Measurements from ENCODE around the gene INHBE.
"Not testable (repeated sequence)": the region's sequence is repeated elsewhere in the genome, so short reads cannot be mapped to it uniquely, and the experiment has no call there.

Gene INHBE

GRCh38 chr12:57435293-57435692, 19.8 kb upstream of the INHBE start:
- Histone ChIP-seq H3K27ac (ENCODE audit: low read length, poor library complexity, severe bottlenecking) (no peak overlapping the region), H3K14ac (ENCODE audit: low read length in 2 of 2) (no peak overlapping the region), H2BK12ac (ENCODE audit: low read length in 2 of 2) (no peak overlapping the region), H3K4me1 (ENCODE audit: control insufficient read depth, insufficient read depth, low read depth, low read length) (no peaks in the 10 kb centered on the region), H3K4ac (ENCODE audit: low read depth in 1 of 2, low read length in 2 of 2) (no peak overlapping the region), H3K18ac (ENCODE audit: low read depth in 1 of 2, low read length in 2 of 2) (no peak overlapping the region), H3K4me3 (ENCODE audit: insufficient read depth in 1 of 2, low read depth in 1 of 2, low read length in 2 of 2) (no peak overlapping the region), H2AK5ac (ENCODE audit: low read length, severe bottlenecking) (no peak overlapping the region), H2BK5ac (ENCODE audit: low read depth, low read length, poor library complexity, severe bottlenecking) (no peak overlapping the region), H3K27me3 (ENCODE audit: control insufficient read depth in 1 of 2, insufficient read depth in 1 of 2, low read length in 2 of 2) (no peaks in the 10 kb centered on the region), H3K9me3 (ENCODE audit: control insufficient read depth, low read length) (no peaks in the 10 kb centered on the region), H3K4me2 (ENCODE audit: low read length, poor library complexity, severe bottlenecking) (no peak overlapping the region), H4K8ac (ENCODE audit: low read length) (no peak overlapping the region), H3K36me3 (ENCODE audit: control insufficient read depth in 1 of 2, insufficient read depth in 2 of 2, low read depth in 1 of 2, low read length in 2 of 2) (no peaks in the 10 kb centered on the region), H3K79me1 (replicated peaks; ENCODE audit: low read length, poor library complexity, severe bottlenecking) (no peaks in the 10 kb centered on the region), H3K23ac (ENCODE audit: low read length in 2 of 2) (no peak overlapping the region), H2BK15ac (ENCODE audit: low read depth, poor library complexity, severe bottlenecking) (no peak overlapping the region), H4K91ac (ENCODE audit: low read length) (no peak overlapping the region), H2AFZ (ENCODE audit: low read depth, low read length) (no peak overlapping the region), H3K9ac (ENCODE audit: low read length) (no peak overlapping the region), H2BK120ac (ENCODE audit: low read depth, low read length) (no peak overlapping the region)
- WGBS: 84% methylated on average over 4 of the region's 4 CpGs
- no peak for DNase-seq

GRCh38 chr12:57438400-57438799, 16.7 kb upstream of the INHBE start:
- H2AK5ac ChIP-seq (ENCODE audit: low read length, severe bottlenecking): no peak overlapping the region
- H3K14ac ChIP-seq (ENCODE audit: low read length in 2 of 2): no peak overlapping the region
- H4K8ac ChIP-seq (ENCODE audit: low read length): no peak overlapping the region
- no peaks in the 10 kb centered on the region for H3K9me3 ChIP-seq (ENCODE audit: control insufficient read depth, low read length)
- no peak overlapping the region for H3K4ac ChIP-seq (ENCODE audit: low read depth in 1 of 2, low read length in 2 of 2)
- no peak overlapping the region for H3K4me3 ChIP-seq (ENCODE audit: insufficient read depth in 1 of 2, low read depth in 1 of 2, low read length in 2 of 2)
- H2BK12ac ChIP-seq (ENCODE audit: low read length in 2 of 2): no peak overlapping the region
- no peaks in the 10 kb centered on the region for H3K27me3 ChIP-seq (ENCODE audit: control insufficient read depth in 1 of 2, insufficient read depth in 1 of 2, low read length in 2 of 2)
- no peak overlapping the region for H3K18ac ChIP-seq (ENCODE audit: low read depth in 1 of 2, low read length in 2 of 2)
- H2BK5ac ChIP-seq (ENCODE audit: low read depth, low read length, poor library complexity, severe bottlenecking): no peak overlapping the region
- H3K79me1 ChIP-seq (replicated peaks; ENCODE audit: low read length, poor library complexity, severe bottlenecking): no peaks in the 10 kb centered on the region
- DNase-seq: no peak
- no peak overlapping the region for H3K9ac ChIP-seq (ENCODE audit: low read length)
- no peak overlapping the region for H3K4me2 ChIP-seq (ENCODE audit: low read length, poor library complexity, severe bottlenecking)
- H2BK15ac ChIP-seq (ENCODE audit: low read depth, poor library complexity, severe bottlenecking): no peak overlapping the region
- no peak overlapping the region for H3K23ac ChIP-seq (ENCODE audit: low read length in 2 of 2)
- no peak overlapping the region for H2AFZ ChIP-seq (ENCODE audit: low read depth, low read length)
- no peak overlapping the region for H2BK120ac ChIP-seq (ENCODE audit: low read depth, low read length)
- WGBS: 77% methylated on average over 1 of the region's 1 CpG
- H3K27ac ChIP-seq (ENCODE audit: low read length, poor library complexity, severe bottlenecking): no peak overlapping the region
- no peak overlapping the region for H4K91ac ChIP-seq (ENCODE audit: low read length)
- H3K4me1 ChIP-seq (ENCODE audit: control insufficient read depth, insufficient read depth, low read depth, low read length): no peaks in the 10 kb centered on the region
- H3K36me3 ChIP-seq (ENCODE audit: control insufficient read depth in 1 of 2, insufficient read depth in 2 of 2, low read depth in 1 of 2, low read length in 2 of 2): no peaks in the 10 kb centered on the region

GRCh38 chr12:57439762-57440266, 15.3 kb upstream of the INHBE start:
- Histone ChIP-seq H3K18ac (ENCODE audit: low read depth in 1 of 2, low read length in 2 of 2) (no peak overlapping the region), H2AFZ (ENCODE audit: low read depth, low read length) (no peak overlapping the region), H2BK12ac (ENCODE audit: low read length in 2 of 2) (no peak overlapping the region), H3K4me3 (ENCODE audit: insufficient read depth in 1 of 2, low read depth in 1 of 2, low read length in 2 of 2) (no peak overlapping the region), H4K91ac (ENCODE audit: low read length) (no peak overlapping the region), H4K8ac (ENCODE audit: low read length) (no peak overlapping the region), H3K14ac (ENCODE audit: low read length in 2 of 2) (no peak overlapping the region), H2AK5ac (ENCODE audit: low read length, severe bottlenecking) (no peak overlapping the region), H3K79me1 (replicated peaks; ENCODE audit: low read length, poor library complexity, severe bottlenecking) (no peaks in the 10 kb centered on the region), H3K27ac (ENCODE audit: low read length, poor library complexity, severe bottlenecking) (no peak overlapping the region), H2BK15ac (ENCODE audit: low read depth, poor library complexity, severe bottlenecking) (no peak overlapping the region), H2BK120ac (ENCODE audit: low read depth, low read length) (no peak overlapping the region), H3K4ac (ENCODE audit: low read depth in 1 of 2, low read length in 2 of 2) (no peak overlapping the region), H3K4me1 (ENCODE audit: control insufficient read depth, insufficient read depth, low read depth, low read length) (no peaks in the 10 kb centered on the region), H2BK5ac (ENCODE audit: low read depth, low read length, poor library complexity, severe bottlenecking) (no peak overlapping the region), H3K23ac (ENCODE audit: low read length in 2 of 2) (no peak overlapping the region), H3K9ac (ENCODE audit: low read length) (no peak overlapping the region), H3K36me3 (ENCODE audit: control insufficient read depth in 1 of 2, insufficient read depth in 2 of 2, low read depth in 1 of 2, low read length in 2 of 2) (no peaks in the 10 kb centered on the region), H3K4me2 (ENCODE audit: low read length, poor library complexity, severe bottlenecking) (no peak overlapping the region), H3K27me3 (ENCODE audit: control insufficient read depth in 1 of 2, insufficient read depth in 1 of 2, low read length in 2 of 2) (no peaks in the 10 kb centered on the region), H3K9me3 (ENCODE audit: control insufficient read depth, low read length) (no peaks in the 10 kb centered on the region)
- 84% methylated on average over 2 of the region's 4 CpGs for WGBS
- no peak for DNase-seq

GRCh38 chr12:57441393-57441792, 13.7 kb upstream of the INHBE start:
- not testable (repeated sequence) for H3K79me1 ChIP-seq (replicated peaks; ENCODE audit: low read length, poor library complexity, severe bottlenecking); H3K9me3 ChIP-seq (ENCODE audit: control insufficient read depth, low read length); H2BK5ac ChIP-seq (ENCODE audit: low read depth, low read length, poor library complexity, severe bottlenecking); H3K18ac ChIP-seq (ENCODE audit: low read depth in 1 of 2, low read length in 2 of 2); H4K91ac ChIP-seq (ENCODE audit: low read length); H3K4me1 ChIP-seq (ENCODE audit: control insufficient read depth, insufficient read depth, low read depth, low read length); H3K36me3 ChIP-seq (ENCODE audit: control insufficient read depth in 1 of 2, insufficient read depth in 2 of 2, low read depth in 1 of 2, low read length in 2 of 2); H3K27ac ChIP-seq (ENCODE audit: low read length, poor library complexity, severe bottlenecking); H2AFZ ChIP-seq (ENCODE audit: low read depth, low read length); DNase-seq; H3K9ac ChIP-seq (ENCODE audit: low read length); H3K27me3 ChIP-seq (ENCODE audit: control insufficient read depth in 1 of 2, insufficient read depth in 1 of 2, low read length in 2 of 2); H2BK12ac ChIP-seq (ENCODE audit: low read length in 2 of 2); H3K23ac ChIP-seq (ENCODE audit: low read length in 2 of 2); H3K4me3 ChIP-seq (ENCODE audit: insufficient read depth in 1 of 2, low read depth in 1 of 2, low read length in 2 of 2); H3K4me2 ChIP-seq (ENCODE audit: low read length, poor library complexity, severe bottlenecking); H4K8ac ChIP-seq (ENCODE audit: low read length); H2BK120ac ChIP-seq (ENCODE audit: low read depth, low read length); H2AK5ac ChIP-seq (ENCODE audit: low read length, severe bottlenecking); H2BK15ac ChIP-seq (ENCODE audit: low read depth, poor library complexity, severe bottlenecking); H3K14ac ChIP-seq (ENCODE audit: low read length in 2 of 2); H3K4ac ChIP-seq (ENCODE audit: low read depth in 1 of 2, low read length in 2 of 2)
- 100% methylated on average over 1 of the region's 2 CpGs for WGBS

All from mesenchymal stem cell (in vitro differentiated cells and primary cell).